IPS DF 4.7 (cell line): ENCODE measurements around the gene SRSF5.

ENCODE experiments used
- DNase-seq: peaks from one replicate; pipeline ENCODE4 v3.0.0-alpha.2; 2013; ENCODE audit warnings: low spot score; ENCODE audit errors: extremely low read depth

The SRSF5 gene

DNA sequence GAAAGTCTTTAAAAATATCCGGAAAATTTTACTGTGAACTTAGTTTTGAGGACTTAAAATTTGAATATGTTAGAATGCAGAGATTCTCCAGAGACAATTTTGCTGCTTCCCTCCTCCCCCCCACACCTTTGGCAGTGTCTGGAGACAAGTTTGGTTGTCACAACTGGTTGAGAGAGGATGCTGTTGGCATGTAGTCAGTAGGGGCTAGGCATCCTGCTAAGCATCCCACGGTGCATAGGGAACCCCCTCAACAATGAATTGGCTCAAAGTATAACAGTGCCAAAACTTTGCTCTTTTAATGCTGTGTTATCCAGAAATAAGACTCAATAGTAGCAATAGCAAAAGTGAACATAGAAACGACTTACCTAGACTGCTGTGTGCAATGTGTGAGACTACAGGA, 3.6 kb downstream of the SRSF5 start:
- no peak for DNase-seq

- DNase-seq, result no peak
These were observed 4.2 kb downstream of the SRSF5 start for GRCh38 chr14:69771136-69771535.

DNA sequence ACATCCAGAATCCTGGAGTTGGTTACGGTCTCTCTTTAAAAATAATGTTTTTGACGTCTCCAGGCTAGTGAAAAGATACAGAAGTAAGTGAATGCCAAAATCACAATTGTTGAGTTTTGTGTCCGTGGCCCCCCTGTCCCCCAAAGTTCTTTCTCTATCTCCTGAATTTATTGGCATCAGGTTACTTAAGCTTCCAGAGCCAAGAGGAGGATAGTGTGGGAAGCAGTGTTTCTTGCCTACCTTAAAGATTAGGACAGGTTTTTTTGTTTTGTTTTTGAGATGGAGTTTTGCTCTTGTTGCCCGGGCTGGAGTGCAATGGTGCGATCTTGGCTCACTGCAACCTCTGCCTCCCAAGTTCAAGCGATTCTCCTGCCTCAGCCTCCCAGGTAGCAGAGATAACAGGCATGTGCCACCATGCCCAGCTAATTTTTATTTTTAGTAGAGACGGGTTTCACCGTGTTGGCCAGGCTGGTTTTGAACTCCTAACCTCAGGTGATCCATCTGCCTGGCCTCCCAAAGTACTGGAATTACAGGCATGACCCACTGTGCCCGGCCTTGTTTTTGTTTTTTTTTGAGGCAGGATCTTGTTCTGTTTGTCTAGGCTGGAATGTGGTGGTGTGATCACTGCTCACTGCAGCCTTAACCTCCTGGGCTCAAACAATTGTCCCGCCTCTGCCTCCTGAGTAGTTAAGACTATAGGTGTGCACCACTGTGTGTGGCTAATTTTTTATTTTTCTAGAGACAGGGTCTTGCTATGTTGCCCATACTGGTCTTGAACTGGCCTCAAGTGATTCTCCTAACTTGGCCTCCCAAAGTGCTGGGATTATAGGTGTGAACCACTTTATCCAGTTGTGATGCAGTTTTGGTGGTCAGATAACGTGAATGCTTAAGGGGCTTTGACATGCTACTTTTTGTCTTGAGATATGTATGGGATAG, 5.4 kb downstream of the SRSF5 start:
- no peak for DNase-seq

DNA sequence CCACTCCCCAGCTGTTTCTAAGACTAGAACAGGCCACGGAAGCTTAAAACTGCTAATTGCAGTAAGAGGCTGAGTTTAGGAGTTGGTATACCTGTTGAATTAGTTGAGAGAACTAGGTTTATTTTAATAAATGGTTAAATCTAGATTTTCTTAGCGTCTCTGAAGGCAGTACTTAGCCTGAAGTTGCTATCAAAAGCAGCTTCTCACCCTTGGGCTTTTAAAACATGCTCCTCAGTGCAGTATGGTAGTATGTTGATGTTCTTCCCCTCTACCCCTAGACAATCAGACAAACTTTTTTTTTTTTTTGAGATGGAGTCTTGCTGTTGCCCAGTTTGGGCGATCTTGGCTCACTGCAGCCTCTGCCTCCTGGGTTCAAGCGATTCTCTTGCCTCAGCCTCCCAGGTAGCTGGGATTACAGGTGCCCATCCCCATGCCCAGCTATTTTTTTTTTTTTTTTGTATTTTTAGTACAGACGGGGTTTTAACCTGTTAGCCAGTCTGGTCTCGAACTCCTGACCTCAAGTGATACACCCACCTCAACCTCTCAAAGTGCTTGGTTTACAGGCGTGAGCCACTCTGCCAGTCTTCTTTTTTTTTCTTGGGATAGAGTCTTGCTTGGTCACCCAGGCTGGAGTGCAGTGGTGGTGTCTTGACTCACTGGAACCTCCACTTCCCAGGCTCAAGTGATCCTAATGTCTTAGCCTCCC, 6.8 kb downstream of the SRSF5 start:
- no peak for DNase-seq

DNA sequence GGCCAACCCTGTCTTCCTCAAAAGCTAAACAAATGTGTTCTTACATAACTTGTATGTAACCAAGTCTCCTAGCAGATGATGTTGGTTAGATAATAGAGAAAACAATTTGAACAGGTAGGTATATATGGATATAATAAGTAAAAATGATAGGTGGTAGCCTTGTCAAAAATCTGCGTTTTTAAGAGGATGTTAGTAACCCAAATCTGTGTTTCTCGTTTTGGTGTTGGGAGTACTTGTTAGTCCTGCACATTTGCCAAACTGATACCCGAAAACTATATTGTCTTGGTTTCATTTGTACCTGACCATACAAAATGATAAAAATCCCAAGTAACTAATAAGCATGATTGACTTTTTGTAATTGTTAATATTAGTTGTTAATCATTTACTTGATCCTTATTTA, 8.1 kb downstream of the SRSF5 start:
- DNase-seq, result no peak

GRCh38 chr14:69776875-69777453, 10.0 kb downstream of the SRSF5 start:
- DNase-seq, result no peak

- no peak for DNase-seq
These were observed 12.1 kb downstream of the SRSF5 start for GRCh38 chr14:69779088-69779487.

- DNase-seq, result no peak
These were observed 13.2 kb downstream of the SRSF5 start for GRCh38 chr14:69780092-69780491.

DNA sequence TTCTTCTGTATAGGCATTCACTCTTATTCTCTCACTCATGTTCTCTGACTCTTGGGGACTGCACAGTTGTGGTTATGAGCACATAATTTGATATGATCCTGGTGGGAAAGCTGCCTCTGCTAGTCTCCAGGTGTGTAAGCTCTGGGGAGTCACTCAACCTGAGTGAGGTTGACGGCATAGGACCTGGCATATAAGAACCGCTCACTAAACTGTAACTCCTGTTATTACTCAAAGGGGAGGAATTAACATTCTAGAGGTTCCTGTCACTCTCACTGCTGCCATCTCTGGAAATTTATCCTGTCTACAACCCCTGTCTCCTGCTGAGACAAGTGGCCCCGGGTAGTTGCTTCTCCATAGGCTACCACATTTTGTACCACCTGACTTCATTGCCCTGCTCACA, 14.0 kb downstream of the SRSF5 start:
- no peak for DNase-seq

- no peak for DNase-seq
These were observed 18.0 kb downstream of the SRSF5 start for GRCh38 chr14:69784942-69785341.

- no peak for DNase-seq
These were observed 19.7 kb downstream of the SRSF5 start for GRCh38 chr14:69786603-69787002.

- DNase-seq, result no peak
These were observed 22.2 kb downstream of the SRSF5 start for GRCh38 chr14:69789118-69789640.

DNA sequence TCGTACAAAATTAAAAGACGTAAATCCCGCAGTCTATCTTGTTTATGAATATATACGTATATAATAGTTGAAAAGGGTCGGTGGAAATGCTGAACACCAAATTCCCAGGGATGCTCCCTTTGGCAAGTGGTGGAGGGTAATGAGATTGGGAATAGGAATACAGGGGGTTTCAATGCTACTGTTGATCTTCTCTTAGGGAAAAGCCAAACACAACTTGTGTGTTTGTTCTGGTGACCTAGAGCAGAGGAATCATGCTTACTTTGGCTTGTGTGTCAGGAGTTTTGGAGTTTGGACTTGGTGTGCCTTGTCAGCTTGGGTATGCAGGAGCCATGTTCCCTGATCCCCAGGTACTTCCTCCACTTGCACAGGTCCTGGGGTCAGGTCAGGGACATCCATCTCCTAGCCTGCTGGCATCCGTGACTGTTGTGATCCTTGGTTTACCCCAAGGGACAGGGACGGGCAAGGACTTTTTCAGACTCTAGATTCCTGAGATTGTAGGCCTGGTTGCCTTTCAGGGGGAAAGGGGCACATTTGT, 26.0 kb downstream of the SRSF5 start:
- no peak for DNase-seq

DNA sequence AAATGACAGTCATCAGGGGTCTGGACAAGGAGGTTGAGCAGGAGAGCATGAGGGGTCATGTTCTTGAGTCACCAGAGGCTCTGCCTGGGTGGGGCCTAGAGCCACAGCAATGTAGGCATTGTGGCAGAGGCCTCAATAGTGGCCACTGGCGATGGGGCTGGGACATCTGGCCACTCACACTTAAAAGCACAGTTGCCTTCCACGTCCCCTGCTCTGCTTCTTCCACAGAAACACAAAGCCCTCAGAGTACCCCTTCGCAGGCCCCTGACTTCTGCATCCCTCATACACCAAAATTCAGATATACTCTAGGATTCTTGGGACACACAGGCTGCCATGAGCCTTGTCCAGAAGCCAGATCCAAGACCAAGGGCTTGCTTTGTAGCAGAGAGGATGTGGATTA, 27.8 kb downstream of the SRSF5 start:
- no peak for DNase-seq

DNA sequence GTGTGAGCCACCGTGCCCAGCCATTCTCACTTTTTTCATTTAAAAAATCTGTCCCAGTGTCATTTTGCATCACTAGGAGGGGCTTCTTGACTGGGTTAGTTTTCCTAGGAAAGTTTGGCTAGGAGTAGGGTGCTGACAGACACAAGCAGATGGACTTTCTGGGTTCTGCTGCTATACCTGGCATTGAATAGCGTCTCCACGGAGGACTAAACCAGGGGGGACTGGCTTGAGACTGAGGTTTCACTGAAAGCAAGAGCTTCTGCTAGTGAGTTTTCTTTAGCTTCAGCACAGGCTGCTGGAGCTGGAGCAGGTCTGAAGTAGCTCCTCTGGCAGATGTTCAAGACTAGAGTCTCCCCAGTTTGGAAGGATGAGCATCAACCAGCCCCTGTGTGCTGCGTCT, 28.7 kb downstream of the SRSF5 start:
- DNase-seq, result no peak

- DNase-seq, result no peak
These were observed 30.0 kb downstream of the SRSF5 start, which contains the start of gene SLC10A1 for GRCh38 chr14:69796797-69797500. SLC10A1 (minus strand) TSS chr14:69797241; CDS start chr14:69797155, 86 bp downstream.

DNA sequence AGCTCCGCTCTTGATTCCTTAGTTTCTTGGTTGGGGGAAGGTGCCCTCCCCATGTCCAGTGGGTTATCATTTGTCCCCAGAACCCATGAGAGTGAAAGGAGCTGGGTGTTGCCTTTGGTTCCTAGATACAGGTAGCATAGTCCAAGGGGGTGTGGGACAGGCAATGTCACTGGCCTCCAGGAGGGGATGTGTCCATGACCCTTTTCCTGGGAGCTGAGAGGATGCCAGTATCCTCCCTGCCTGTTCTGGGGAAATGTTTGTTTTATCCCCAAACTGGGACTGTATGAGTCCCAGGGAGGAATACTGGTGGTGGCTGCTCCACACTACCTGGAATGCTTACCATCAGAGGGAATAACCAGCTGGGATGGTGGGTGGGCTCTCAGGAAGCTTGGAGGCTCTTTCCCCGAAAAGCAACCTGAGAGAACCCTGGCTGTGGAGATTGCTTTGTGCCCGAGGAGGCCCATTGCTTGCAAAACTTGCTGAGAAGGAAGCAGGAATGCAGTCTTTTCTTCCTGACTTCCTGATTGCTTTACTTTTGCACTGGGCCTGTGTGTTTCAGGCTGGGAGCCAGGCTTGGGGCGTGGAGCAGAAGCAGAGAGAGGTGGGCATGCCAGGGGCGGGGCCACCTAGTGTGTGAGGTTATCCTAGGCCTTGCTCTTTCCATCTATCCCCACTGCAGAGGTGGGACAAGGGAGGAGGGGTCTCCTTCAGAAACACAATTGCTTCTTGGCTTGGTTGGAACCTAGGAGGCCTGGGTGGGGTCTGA, 30.8 kb downstream of the SRSF5 start:
- no peak for DNase-seq

DNA sequence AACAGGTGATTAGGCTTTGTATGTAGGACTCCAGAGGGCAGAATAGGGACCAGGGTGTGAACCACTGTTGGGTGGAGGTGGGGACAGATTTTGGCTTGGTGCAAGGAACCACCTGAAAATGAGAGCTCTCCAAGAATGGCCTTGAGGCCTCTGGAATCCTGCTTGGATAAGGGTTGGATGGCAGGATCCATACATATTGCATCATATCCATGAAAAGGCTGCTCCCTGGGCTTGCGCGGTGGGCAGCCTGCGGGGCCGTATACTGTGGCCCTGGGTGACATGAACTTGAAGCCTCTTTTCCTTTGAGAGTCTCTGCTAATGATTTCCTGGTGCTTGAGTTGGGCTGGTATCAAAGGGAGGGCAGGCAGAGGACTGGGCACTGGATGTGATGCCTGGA, 31.4 kb downstream of the SRSF5 start:
- no peak for DNase-seq

- no peak for DNase-seq
These were observed 36.8 kb downstream of the SRSF5 start for GRCh38 chr14:69803753-69804152.

- DNase-seq, result no peak
These were observed 38.0 kb downstream of the SRSF5 start for GRCh38 chr14:69804902-69805301.
